CD14-positive monocyte (primary cell): ENCODE measurements around the gene MISP. TPM values are rescaled to one million over a fixed set of nuclear protein-coding genes. Genes with fewer than 3 reads are reported as not detected.

Experiments used
- DNase-seq, 3 donors: peaks; one replicate each; pipeline ENCODE4 v3.0.0-alpha.2; 2011 to 2022
- H2AFZ ChIP-seq: 2 replicates; pipeline ENCODE4 v1.6.0; 2012; ENCODE audit warnings: mild to moderate bottlenecking, low read depth, low read length, inconsistent platforms; ENCODE audit not compliant: insufficient read depth, poor library complexity, severe bottlenecking
- H3K27ac ChIP-seq, 2 donors: 1 replicate in 1 of 2; 2 replicates in 1 of 2; pipeline ENCODE4 v1.5.1; 2012 to 2013; ENCODE audit warnings: low read length in 2 of 2, control low read depth in 1 of 2, inconsistent platforms in 1 of 2, low read depth in 1 of 2, mild to moderate bottlenecking in 1 of 2
- H3K27me3 ChIP-seq, 2 donors: one replicate each; pipeline versions ENCODE4 v1.6.0 to v1.6.1; 2011 to 2013; ENCODE audit warnings: low read length in 2 of 2; ENCODE audit not compliant: control insufficient read depth in 2 of 2, insufficient read depth in 2 of 2
- H3K36me3 ChIP-seq, 2 donors: replicated peaks in 1 of 2; 1 replicate in 1 of 2; 2 replicates in 1 of 2; pipeline versions ENCODE4 v1.5.1 to v1.6.1; 2012 to 2013; ENCODE audit warnings: low read length in 2 of 2, control low read depth in 1 of 2, inconsistent platforms in 1 of 2, mild to moderate bottlenecking in 1 of 2; ENCODE audit not compliant: insufficient read depth in 2 of 2, control insufficient read depth in 1 of 2
- H3K4me1 ChIP-seq, 2 donors: 1 replicate in 1 of 2; 2 replicates in 1 of 2; pipeline versions ENCODE4 v1.5.1 to v1.6.1; 2012 to 2013; ENCODE audit warnings: low read length in 2 of 2, control low read depth in 1 of 2, inconsistent platforms in 1 of 2, mild to moderate bottlenecking in 1 of 2, moderate library complexity in 1 of 2; ENCODE audit not compliant: insufficient read depth in 2 of 2, control insufficient read depth in 1 of 2
- H3K4me2 ChIP-seq: replicated peaks from 2 replicates; pipeline ENCODE3; 2012; ENCODE audit warnings: low read length, moderate library complexity, mild to moderate bottlenecking; ENCODE audit not compliant: poor library complexity, severe bottlenecking; ENCODE audit errors: extremely low read depth
- H3K4me3 ChIP-seq, 3 experiments: fragments of 200-600 bp in 1 of 3; sonication (generic) in 1 of 3; replicated peaks in 1 of 3; 1 replicate in 2 of 3; 2 replicates in 1 of 3; pipeline ENCODE4 v1.5.1; 2011 to 2013; ENCODE audit warnings: low read length in 3 of 3, mild to moderate bottlenecking in 3 of 3, control low read depth in 2 of 3, low read depth in 2 of 3, inconsistent platforms in 1 of 3, moderate library complexity in 1 of 3
- H3K79me2 ChIP-seq: 2 replicates; pipeline ENCODE4 v1.6.0; 2012; ENCODE audit warnings: mild to moderate bottlenecking, control low read depth, inconsistent platforms, low read length, moderate library complexity; ENCODE audit not compliant: insufficient read depth
- H3K9ac ChIP-seq: 2 replicates; pipeline ENCODE4 v1.6.0; 2017; ENCODE audit warnings: low read length, mild to moderate bottlenecking; ENCODE audit not compliant: insufficient read depth, poor library complexity, severe bottlenecking
- H3K9me3 ChIP-seq, 2 donors: replicated peaks in 1 of 2; 1 replicate in 1 of 2; 2 replicates in 1 of 2; pipeline versions ENCODE4 v1.5.1 to v1.6.1; 2012 to 2013; ENCODE audit warnings: low read length in 2 of 2, control low read depth in 1 of 2; ENCODE audit not compliant: control insufficient read depth in 1 of 2, insufficient read depth in 1 of 2
- H4K20me1 ChIP-seq: 2 replicates; pipeline ENCODE4 v1.6.0; 2012; ENCODE audit warnings: mild to moderate bottlenecking, low read length, control low read depth, moderate library complexity; ENCODE audit not compliant: insufficient read depth
- H3K27ac Mint-ChIP-seq, 7 donors: one replicate each; pipeline ENCODE4 v1.8.0; 2020; ENCODE audit warnings: mild to moderate bottlenecking in 7 of 7, mixed read lengths in 7 of 7, moderate library complexity in 6 of 7, inconsistent platforms in 2 of 7
- H3K27me3 Mint-ChIP-seq, 3 donors: one replicate each; pipeline ENCODE4 v1.8.0; 2021 to 2022; ENCODE audit warnings: low read depth in 3 of 3, mild to moderate bottlenecking in 3 of 3, mixed read lengths in 3 of 3, moderate library complexity in 3 of 3, inconsistent platforms in 1 of 3
- H3K36me3 Mint-ChIP-seq, 2 donors: one replicate each; pipeline ENCODE4 v1.8.0; 2020; ENCODE audit warnings: mixed read lengths in 2 of 2, inconsistent platforms in 1 of 2, mild to moderate bottlenecking in 1 of 2
- H3K4me1 Mint-ChIP-seq: one replicate; pipeline ENCODE4 v1.8.0; 2020; ENCODE audit warnings: mild to moderate bottlenecking, mixed read lengths
- H3K4me3 Mint-ChIP-seq, 2 donors: one replicate each; pipeline ENCODE4 v1.8.0; 2020; ENCODE audit warnings: mild to moderate bottlenecking in 2 of 2, mixed read lengths in 2 of 2, moderate library complexity in 1 of 2
- H3K9me3 Mint-ChIP-seq, 7 donors: one replicate each; pipeline ENCODE4 v1.8.0; 2020 to 2022; ENCODE audit warnings: mixed read lengths in 7 of 7, mild to moderate bottlenecking in 6 of 7, moderate library complexity in 6 of 7, inconsistent platforms in 2 of 7
- WGBS: methylation state at CpG from one replicate; pipeline ENCODE4 v1.1.5; 2013; ENCODE audit warnings: missing lambda C conversion rate; ENCODE audit not compliant: insufficient coverage; 5-methylcytosine and 5-hydroxymethylcytosine counted together
- intact Hi-C, 2 donors: fragments of 100-400 bp; cut with micrococcal nuclease; formaldehyde crosslinking; loops; one replicate each; pipeline versions ENCODE4 v1.15.0 to v1.15.1; 2023
- polyA plus RNA-seq, 3 donors: library from polyadenylated mRNA; depleted of rRNA in 1 of 3; unstranded in 2 of 3; stranded (reverse) in 1 of 3; fragments of 300-500 nt in 2 of 3; fragments of >200 nt in 1 of 3; fragmentation: Illumina TruSeq in 2 of 3; gene quantifications; 1 replicate in 2 of 3; 2 replicates in 1 of 3; pipeline ENCODE4 v1.2.3, GENCODE V29; 2012 to 2021
- TF ChIP-seq, protein P1 (sequence below): fragments of 200-600 bp; IDR thresholded peaks from one replicate; pipeline ENCODE4 v1.8.0; 2022; ENCODE audit warnings: antibody characterized with exemption, mild to moderate bottlenecking

The MISP gene
- polyA plus RNA-seq, 3 donors: not detected

DNA sequence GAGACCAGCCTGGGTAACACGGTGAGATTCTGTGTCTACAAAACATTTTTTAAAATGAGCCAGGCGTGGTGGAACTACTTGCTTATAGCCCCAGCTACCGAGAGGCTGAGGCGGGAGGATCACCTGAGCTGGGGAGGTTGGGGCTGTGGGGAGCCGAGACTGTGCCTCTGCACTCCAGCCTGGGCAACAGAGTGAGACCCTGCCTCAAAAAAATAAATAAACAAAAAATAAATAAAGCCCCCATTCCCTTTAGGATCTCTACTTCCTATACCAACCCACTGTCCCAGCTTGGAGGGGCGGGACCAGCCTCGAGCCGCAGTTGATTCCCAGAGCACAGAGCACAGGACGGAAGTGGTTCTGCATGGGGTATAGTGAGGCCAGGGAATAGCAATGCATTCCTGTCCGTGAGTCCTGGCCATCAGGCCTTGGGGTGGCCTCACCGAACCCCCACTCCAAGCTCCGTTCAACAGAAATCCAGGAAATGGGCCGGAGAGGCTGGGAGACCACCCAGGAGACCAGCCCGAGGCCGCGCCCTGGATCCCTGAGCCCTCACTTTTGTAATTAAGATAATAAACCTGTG is 41.5 kb downstream of the MISP start:
- no peaks in the 10 kb centered on the region for H3K9me3 ChIP-seq
- intact Hi-C loops: no loop called here
- H2AFZ ChIP-seq: no peak overlapping the region
- peaks cover 22% of the 10 kb centered on the region in 2 donors for H3K4me1 ChIP-seq
- peaks cover 0 to 2% (median 0%) of the 10 kb centered on the region in 7 donors for H3K9me3 Mint-ChIP-seq
- H3K27me3 ChIP-seq: no peaks in the 10 kb centered on the region
- peaks cover 5% of the 10 kb centered on the region for H3K79me2 ChIP-seq
- no peak overlapping the region for H3K9ac ChIP-seq
- H3K4me1 Mint-ChIP-seq: peaks cover 12% of the 10 kb centered on the region
- H3K4me2 ChIP-seq: no peak overlapping the region
- H3K4me3 ChIP-seq: no peak overlapping the region
- TF ChIP-seq, protein P1, sequence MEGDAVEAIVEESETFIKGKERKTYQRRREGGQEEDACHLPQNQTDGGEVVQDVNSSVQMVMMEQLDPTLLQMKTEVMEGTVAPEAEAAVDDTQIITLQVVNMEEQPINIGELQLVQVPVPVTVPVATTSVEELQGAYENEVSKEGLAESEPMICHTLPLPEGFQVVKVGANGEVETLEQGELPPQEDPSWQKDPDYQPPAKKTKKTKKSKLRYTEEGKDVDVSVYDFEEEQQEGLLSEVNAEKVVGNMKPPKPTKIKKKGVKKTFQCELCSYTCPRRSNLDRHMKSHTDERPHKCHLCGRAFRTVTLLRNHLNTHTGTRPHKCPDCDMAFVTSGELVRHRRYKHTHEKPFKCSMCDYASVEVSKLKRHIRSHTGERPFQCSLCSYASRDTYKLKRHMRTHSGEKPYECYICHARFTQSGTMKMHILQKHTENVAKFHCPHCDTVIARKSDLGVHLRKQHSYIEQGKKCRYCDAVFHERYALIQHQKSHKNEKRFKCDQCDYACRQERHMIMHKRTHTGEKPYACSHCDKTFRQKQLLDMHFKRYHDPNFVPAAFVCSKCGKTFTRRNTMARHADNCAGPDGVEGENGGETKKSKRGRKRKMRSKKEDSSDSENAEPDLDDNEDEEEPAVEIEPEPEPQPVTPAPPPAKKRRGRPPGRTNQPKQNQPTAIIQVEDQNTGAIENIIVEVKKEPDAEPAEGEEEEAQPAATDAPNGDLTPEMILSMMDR: no peak
- WGBS: 97% methylated on average over 9 of the region's 16 CpGs
- peaks cover 4 to 6% (median 5%) of the 10 kb centered on the region in 3 donors for H3K27me3 Mint-ChIP-seq
- H3K36me3 ChIP-seq: no peaks in the 10 kb centered on the region
- no peak overlapping the region for H3K27ac Mint-ChIP-seq
- H3K27ac ChIP-seq: no peak overlapping the region
- no peaks in the 10 kb centered on the region for H4K20me1 ChIP-seq
- no peak overlapping the region for H3K4me3 Mint-ChIP-seq
- no peak for DNase-seq
- peaks cover 0 to 2% of the 10 kb centered on the region in 2 donors for H3K36me3 Mint-ChIP-seq

- H4K20me1 ChIP-seq: peaks cover 10% of the 10 kb centered on the region
- no peak overlapping the region for H3K27ac ChIP-seq
- H3K9me3 ChIP-seq: no peaks in the 10 kb centered on the region
- WGBS: 92% methylated on average over 2 of the region's 12 CpGs
- H3K36me3 ChIP-seq: no peaks in the 10 kb centered on the region
- peaks cover 0 to 2% (median 0%) of the 10 kb centered on the region in 7 donors for H3K9me3 Mint-ChIP-seq
- H3K9ac ChIP-seq: no peak overlapping the region
- H3K79me2 ChIP-seq: peaks cover 16% of the 10 kb centered on the region
- peaks cover 4 to 6% (median 5%) of the 10 kb centered on the region in 3 donors for H3K27me3 Mint-ChIP-seq
- no peak overlapping the region for H3K4me2 ChIP-seq
- TF ChIP-seq, protein P1: no peak
- peaks cover 15% of the 10 kb centered on the region for H3K4me1 Mint-ChIP-seq
- DNase-seq: no peak
- peaks cover 0 to 2% of the 10 kb centered on the region in 2 donors for H3K36me3 Mint-ChIP-seq
- intact Hi-C loops: no loop called here
- no peak overlapping the region for H3K27ac Mint-ChIP-seq
- H3K4me3 ChIP-seq: no peak overlapping the region
- no peaks in the 10 kb centered on the region for H3K27me3 ChIP-seq
- H2AFZ ChIP-seq: no peak overlapping the region
- H3K4me3 Mint-ChIP-seq: no peak overlapping the region
- H3K4me1 ChIP-seq: peaks cover 25 to 27% of the 10 kb centered on the region in 2 donors
Observed at GRCh38 chr19:793806-794205, 42.9 kb downstream of the MISP start.
